K562 (cell line): ENCODE data around the gene TMEM273. TPM values are rescaled to one million over a fixed set of nuclear protein-coding genes. Genes with fewer than 3 reads are reported as not detected.

ENCODE experiments used
- BCOR ChIP-seq: fragments of 450-650 bp; IDR thresholded peaks from 2 replicates; pipeline ENCODE4 v1.6.1; 2016
- BRCA1 ChIP-seq, 2 experiments: fragments of 450-650 bp in 1 of 2; sonication (generic) in 1 of 2; formaldehyde crosslinking in 1 of 2; IDR thresholded peaks; 2 replicates each; pipeline versions ENCODE4 v1.5.0 to v1.6.1; 2017 to 2020; ENCODE audit warnings: mild to moderate bottlenecking in 1 of 2, missing genetic modification reagents in 1 of 2
- DDX20 ChIP-seq: fragments of 450-650 bp; IDR thresholded peaks from 2 replicates; pipeline ENCODE4 v1.6.1; 2016; ENCODE audit warnings: missing genetic modification characterization, low read depth, mild to moderate bottlenecking, missing compliant biosample characterization, moderate library complexity
- GTF2B ChIP-seq: IDR thresholded peaks from 2 replicates; pipeline ENCODE4 v1.6.1; 2011; ENCODE audit not compliant: insufficient read length; ENCODE audit errors: extremely low read depth
- HINFP ChIP-seq: fragments of 450-650 bp; conservative IDR thresholded peaks from 2 replicates; pipeline ENCODE4 v1.6.1; 2016; ENCODE audit warnings: missing genetic modification characterization, low read depth, mild to moderate bottlenecking, control low read depth, missing compliant biosample characterization
- HNRNPK ChIP-seq: fragments of 200-400 bp; formaldehyde crosslinking; IDR thresholded peaks from one replicate; pipeline ENCODE4 v1.6.1; 2018; ENCODE audit warnings: mild to moderate bottlenecking, low read depth, low read length; ENCODE audit not compliant: poor library complexity, severe bottlenecking
- KLF10 ChIP-seq: fragments of 250-450 bp; sonication (Bioruptor Pico); IDR thresholded peaks from 2 replicates; pipeline ENCODE4 v1.6.1; 2021; ENCODE audit warnings: matching md5 sums
- NR2C2 ChIP-seq, 2 experiments: fragments of 200-800 bp in 1 of 2; sonication (Bioruptor generic) in 1 of 2; sonication (generic) in 1 of 2; formaldehyde crosslinking in 1 of 2; IDR thresholded peaks; 2 replicates each; pipeline versions ENCODE4 v1.6.1 to v1.8.0; 2016 to 2022; ENCODE audit warnings: mild to moderate bottlenecking in 1 of 2, missing compliant biosample characterization in 1 of 2, missing genetic modification characterization in 1 of 2, missing genetic modification reagents in 1 of 2
- POLR2AphosphoS5 ChIP-seq: IDR thresholded peaks from 2 replicates; pipeline ENCODE4 v1.6.1; 2011; ENCODE audit warnings: mild to moderate bottlenecking, low read depth, low read length, moderate library complexity; ENCODE audit not compliant: control insufficient read depth, insufficient read depth
- PYGO2 ChIP-seq: fragments of 450-650 bp; IDR thresholded peaks from 2 replicates; pipeline ENCODE4 v1.6.1; 2016; ENCODE audit warnings: mild to moderate bottlenecking, missing genetic modification characterization, moderate library complexity, missing compliant biosample characterization
- TCFL5 ChIP-seq: fragments of 250-450 bp; sonication (Bioruptor Pico); conservative IDR thresholded peaks from 2 replicates; pipeline ENCODE4 v1.6.1; 2021; ENCODE audit warnings: mild to moderate bottlenecking, moderate library complexity, matching md5 sums
- ZNF511 ChIP-seq: sonication (generic); formaldehyde crosslinking; IDR thresholded peaks from 2 replicates; pipeline ENCODE4 v1.8.0; 2022; ENCODE audit warnings: mild to moderate bottlenecking, missing genetic modification reagents
- ZNF518B ChIP-seq: fragments of 250-450 bp; sonication (Bioruptor Pico); IDR thresholded peaks from 2 replicates; pipeline ENCODE4 v1.5.0; 2021; ENCODE audit warnings: mild to moderate bottlenecking, moderate library complexity
- ZNF584 ChIP-seq: fragments of 200-800 bp; sonication (Bioruptor generic); IDR thresholded peaks from 2 replicates; pipeline ENCODE4 v1.6.1; 2016; ENCODE audit warnings: low read depth, mild to moderate bottlenecking, missing genetic modification characterization, missing compliant biosample characterization
- ZNF586 ChIP-seq: fragments of 450-650 bp; formaldehyde crosslinking; conservative IDR thresholded peaks from 2 replicates; pipeline ENCODE4 v1.4.0; 2020; ENCODE audit warnings: mild to moderate bottlenecking, moderate library complexity
- polyA plus RNA-seq, 8 experiments: library from polyadenylated mRNA; depleted of rRNA in 4 of 8; stranded (reverse) in 5 of 8; unstranded in 3 of 8; fragments of >200 nt; fragmentation: Nextera tagmentation in 2 of 8; fragmentation: Illumina TruSeq in 1 of 8; extraction: Ambion mirVana in 2 of 8; extraction: Trizol in 1 of 8; gene quantifications; 2 replicates each; pipeline versions ENCODE4 v1.2.1 to v1.2.3, GENCODE V29; 2011 to 2014; ENCODE audit warnings: inconsistent platforms in 1 of 8, missing spikeins in 1 of 8
- total RNA-seq, 7 experiments: library from RNA; depleted of rRNA in 6 of 7; stranded (reverse); fragments of >200 nt in 6 of 7; fragmentation: Illumina TruSeq in 2 of 7; extraction: Trizol in 2 of 7; gene quantifications; 2 replicates each; pipeline versions ENCODE4 v1.2.1 to v1.2.3, GENCODE V29; 2011 to 2021; ENCODE audit warnings: low replicate concordance in 1 of 7

The TMEM273 gene
- total and polyA plus RNA-seq, 9 of the 15 experiments (the other 6 are each of a cell fraction or from before 2014, with no cell fraction given): 39.2 to 131 (median 95.6) TPM

GRCh38 chr10:49187950-49188761 is at the start of gene TMEM273 (continued):
- TF ChIP-seq ZNF584 (no peak), TCFL5 (CRISPR knock-in tag) (no peak), ZNF518B (CRISPR knock-in tag) (no peak), BRCA1 (IDR thresholded peaks at IDR 0.05) (no peak), BRCA1 (CRISPR knock-in tag; IDR thresholded peaks at IDR 0.05) (no peak), HINFP (tag) (0 out of 2 replicates have a peak, but pooled peaks have one; percentile 46), KLF10 (CRISPR knock-in tag) (no peak), PYGO2 (tag) (no peak), ZNF586 (no peak), DDX20 (tag) (no peak), BCOR (no peak), GTF2B (no peak), POLR2AphosphoS5 (no peak), HNRNPK (no peak), NR2C2 (CRISPR knock-in tag; IDR thresholded peaks at IDR 0.05) (no peak), NR2C2 (tag; IDR thresholded peaks at IDR 0.05) (peak; percentile 27; the same call in 1 of the 2 replicates), ZNF511 (CRISPR knock-in tag) (peak; percentile 60; the same call in 1 of the 2 replicates)
